Left renal pelvis (tissue), 4 donors: ENCODE measurements around the gene PPP6C. TPM values are rescaled to one million over a fixed set of nuclear protein-coding genes. Genes with fewer than 3 reads are reported as not detected.
"Not testable (repeated sequence)": the region's sequence is repeated elsewhere in the genome, so short reads cannot be mapped to it uniquely, and the experiment has no call there.

Source experiments
- DNase-seq, 4 donors: peaks; one replicate each; pipeline ENCODE4 v3.0.0-alpha.2; 2013; ENCODE audit warnings: low read depth in 4 of 4, low spot score in 3 of 4
- polyA plus RNA-seq, 4 donors: library from polyadenylated mRNA; unstranded; fragments of 120-200 nt; gene quantifications; one replicate each; pipeline ENCODE4 v1.2.1, GENCODE V29; 2013; ENCODE audit not compliant: insufficient read length in 4 of 4

Gene PPP6C
- polyA plus RNA-seq, 4 donors, result 45.3 to 66.4 (median 54.4) TPM

- peak; percentile 93 to 98 (median 96) for DNase-seq
These were observed 46.1 kb downstream of the PPP6C start, which contains the start of gene SCAI for GRCh38 chr9:125143377-125144090. TSS of gene SCAI (minus strand) at chr9:125143528. CDS start at chr9:125143437, 91 bp downstream.

GRCh38 chr9:125142560-125143376, 46.8 kb downstream of the PPP6C start:
- no peak for DNase-seq

GRCh38 chr9:125141751-125142150, 47.9 kb downstream of the PPP6C start:
- DNase-seq, result no peak

GRCh38 chr9:125141251-125141650, 48.4 kb downstream of the PPP6C start:
- DNase-seq, result no peak

GRCh38 chr9:125140576-125140975, 49.0 kb downstream of the PPP6C start:
- no peak for DNase-seq

- DNase-seq, result no peak
These were observed 52.4 kb downstream of the PPP6C start for GRCh38 chr9:125137200-125137599.

GRCh38 chr9:125134976-125135375, 54.6 kb downstream of the PPP6C start:
- no peak for DNase-seq

- DNase-seq, result no peak
These were observed 55.9 kb downstream of the PPP6C start for GRCh38 chr9:125133403-125134329.

GRCh38 chr9:125131778-125132177, 57.8 kb downstream of the PPP6C start:
- no peak for DNase-seq

GRCh38 chr9:125126019-125126746, 63.4 kb downstream of the PPP6C start:
- no peak for DNase-seq

- DNase-seq, result no peak
These were observed 64.1 kb downstream of the PPP6C start for GRCh38 chr9:125125523-125125922.

GRCh38 chr9:125121146-125121545, 68.5 kb downstream of the PPP6C start:
- DNase-seq, result no peak

GRCh38 chr9:125119643-125120286, 69.8 kb downstream of the PPP6C start:
- no peak for DNase-seq

GRCh38 chr9:125118696-125119095, 70.9 kb downstream of the PPP6C start:
- DNase-seq, result not testable (repeated sequence)

- DNase-seq, result not testable (repeated sequence)
These were observed 75.1 kb downstream of the PPP6C start for GRCh38 chr9:125114503-125114902.

GRCh38 chr9:125110464-125110863, 79.1 kb downstream of the PPP6C start:
- no peak for DNase-seq

- not testable (repeated sequence) for DNase-seq
These were observed 81.1 kb downstream of the PPP6C start for GRCh38 chr9:125108541-125108940.

- no peak for DNase-seq
These were observed 83.2 kb downstream of the PPP6C start for GRCh38 chr9:125106285-125106893.
